Activated T-cell treated with anti-CD3 and anti-CD28 coated beads for 1 hour (primary cell): Measurements from ENCODE around the gene DEPDC7.

Source experiments
- DNase-seq: peaks from one replicate; pipeline ENCODE4 v3.0.0-alpha.2; 2020; ENCODE audit warnings: low read depth

DEPDC7 gene

GRCh38 chr11:33062137-33062536, 46.5 kb downstream of the DEPDC7 start:
- DNase-seq = no peak

- no peak for DNase-seq
Observed at GRCh38 chr11:33063326-33063881, 47.7 kb downstream of the DEPDC7 start.

- DNase-seq = no peak
Observed at GRCh38 chr11:33064033-33064825, 48.6 kb downstream of the DEPDC7 start.

GRCh38 chr11:33064866-33065265, 49.2 kb downstream of the DEPDC7 start:
- DNase-seq = no peak

- peak; percentile 64 for DNase-seq
Observed at GRCh38 chr11:33065445-33066178, 49.9 kb downstream of the DEPDC7 start.

- no peak for DNase-seq
Observed at GRCh38 chr11:33067294-33067693, 51.6 kb downstream of the DEPDC7 start.

GRCh38 chr11:33068611-33069340, 53.1 kb downstream of the DEPDC7 start:
- DNase-seq = no peak

GRCh38 chr11:33072465-33072864, 56.8 kb downstream of the DEPDC7 start:
- no peak for DNase-seq
